Endothelial cell of umbilical vein (primary cell): Measurements from ENCODE around the gene CRABP1.

ENCODE experiments used
- EZH2 ChIP-seq: IDR thresholded peaks from 2 replicates; pipeline ENCODE4 v1.6.1; 2012; ENCODE audit warnings: borderline replicate concordance, low read depth, mild to moderate bottlenecking, moderate library complexity, low read length, inconsistent platforms; ENCODE audit not compliant: severe bottlenecking
- FOS ChIP-seq: IDR thresholded peaks from 2 replicates; pipeline ENCODE4 v1.6.1; 2011; ENCODE audit warnings: mild to moderate bottlenecking, low read length, moderate library complexity, borderline replicate concordance; ENCODE audit not compliant: insufficient read depth
- JUN ChIP-seq: IDR thresholded peaks from 2 replicates; pipeline ENCODE4 v1.6.1; 2011; ENCODE audit warnings: borderline replicate concordance, low read depth; ENCODE audit not compliant: insufficient read length, insufficient read depth
- POLR2A ChIP-seq: IDR thresholded peaks from 2 replicates; pipeline ENCODE4 v1.6.1; 2012; ENCODE audit warnings: low read depth, mild to moderate bottlenecking, control low read depth, low read length
- POLR2AphosphoS5 ChIP-seq: IDR thresholded peaks from 2 replicates; pipeline ENCODE4 v1.6.1; 2012; ENCODE audit warnings: low read depth, mild to moderate bottlenecking, control low read depth, low read length, moderate library complexity; ENCODE audit not compliant: insufficient read depth
- TF ChIP-seq, protein P1 (sequence below), 2 donors: IDR thresholded peaks; 1 replicate in 1 of 2; 2 replicates in 1 of 2; pipeline ENCODE4 v1.5.1; 2011; ENCODE audit warnings: low read length in 2 of 2, mild to moderate bottlenecking in 2 of 2, moderate library complexity in 2 of 2, control low read depth in 1 of 2, inconsistent platforms in 1 of 2, low read depth in 1 of 2; ENCODE audit not compliant: insufficient read depth in 1 of 2; ENCODE audit errors: extremely low read depth in 1 of 2
- TF ChIP-seq, protein P2 (sequence below): IDR thresholded peaks from 2 replicates; pipeline ENCODE4 v1.6.1; 2011; ENCODE audit not compliant: insufficient read depth, insufficient read length

DNA sequence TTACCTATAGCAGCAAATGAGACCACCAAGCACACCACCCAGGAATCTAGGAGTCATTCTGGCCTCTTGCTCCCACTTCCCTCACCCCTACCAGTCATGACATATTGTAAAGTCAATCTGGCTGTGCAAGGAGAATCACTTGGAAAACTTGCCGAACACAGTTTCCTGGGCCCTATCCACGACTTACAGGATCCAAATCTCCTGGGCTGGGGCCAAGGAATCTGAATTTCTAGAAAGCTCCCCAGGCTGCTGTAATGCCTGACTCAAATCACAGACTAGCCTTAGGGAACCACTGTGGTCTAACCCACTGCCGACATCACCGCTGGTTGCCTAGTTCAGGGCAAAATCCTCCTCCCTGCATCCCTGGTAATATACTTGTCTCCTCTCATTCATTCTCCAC, 4.2 kb upstream of the CRABP1 start:
- TF ChIP-seq POLR2AphosphoS5 (no peak), FOS (no peak), EZH2 (no peak), JUN (no peak), POLR2A (no peak)
- TF ChIP-seq, protein P1, sequence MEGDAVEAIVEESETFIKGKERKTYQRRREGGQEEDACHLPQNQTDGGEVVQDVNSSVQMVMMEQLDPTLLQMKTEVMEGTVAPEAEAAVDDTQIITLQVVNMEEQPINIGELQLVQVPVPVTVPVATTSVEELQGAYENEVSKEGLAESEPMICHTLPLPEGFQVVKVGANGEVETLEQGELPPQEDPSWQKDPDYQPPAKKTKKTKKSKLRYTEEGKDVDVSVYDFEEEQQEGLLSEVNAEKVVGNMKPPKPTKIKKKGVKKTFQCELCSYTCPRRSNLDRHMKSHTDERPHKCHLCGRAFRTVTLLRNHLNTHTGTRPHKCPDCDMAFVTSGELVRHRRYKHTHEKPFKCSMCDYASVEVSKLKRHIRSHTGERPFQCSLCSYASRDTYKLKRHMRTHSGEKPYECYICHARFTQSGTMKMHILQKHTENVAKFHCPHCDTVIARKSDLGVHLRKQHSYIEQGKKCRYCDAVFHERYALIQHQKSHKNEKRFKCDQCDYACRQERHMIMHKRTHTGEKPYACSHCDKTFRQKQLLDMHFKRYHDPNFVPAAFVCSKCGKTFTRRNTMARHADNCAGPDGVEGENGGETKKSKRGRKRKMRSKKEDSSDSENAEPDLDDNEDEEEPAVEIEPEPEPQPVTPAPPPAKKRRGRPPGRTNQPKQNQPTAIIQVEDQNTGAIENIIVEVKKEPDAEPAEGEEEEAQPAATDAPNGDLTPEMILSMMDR (IDR thresholded peaks at IDR 0.05; ENCODE audit: extremely low read depth in 1 of 2, insufficient read depth in 1 of 2, low read depth in 1 of 2, low read length in 2 of 2): no peak
- TF ChIP-seq, protein P2, sequence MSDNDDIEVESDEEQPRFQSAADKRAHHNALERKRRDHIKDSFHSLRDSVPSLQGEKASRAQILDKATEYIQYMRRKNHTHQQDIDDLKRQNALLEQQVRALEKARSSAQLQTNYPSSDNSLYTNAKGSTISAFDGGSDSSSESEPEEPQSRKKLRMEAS: no peak
